WTC11 (cell line): Measurements from ENCODE around the gene ACTA1. TPM values are rescaled to one million over a fixed set of nuclear protein-coding genes. Genes with fewer than 3 reads are reported as not detected.

Source experiments
- ATAC-seq: fragments of 200-7000 bp; cut with Tn5 transposase; 2 replicates; pipeline ENCODE4 v1.10.0; 2021; ENCODE audit warnings: mild to moderate bottlenecking, moderate library complexity
- CTCF ChIA-PET: fragments of 300-600 bp; sonication (Branson Sonifier 250); formaldehyde crosslinking; loops from one replicate; lab custom pipeline; 2021; ENCODE audit warnings: antibody characterized with exemption; lab: Charles Lee
- POLR2A ChIA-PET: fragments of 350-600 bp; sonication (Branson Sonifier 250); formaldehyde crosslinking; loops from one replicate; lab custom pipeline; 2021; ENCODE audit warnings: antibody characterized with exemption; lab: Charles Lee
- DNase-seq: peaks from one replicate; pipeline ENCODE4 v3.0.0; 2021; ENCODE audit warnings: low spot score
- H3K27ac Mint-ChIP-seq: 2 replicates; pipeline ENCODE4 v1.8.0; 2021; ENCODE audit warnings: mixed read lengths
- H3K27me3 Mint-ChIP-seq: 2 replicates; pipeline ENCODE4 v1.8.0; 2021; ENCODE audit warnings: low read depth, mild to moderate bottlenecking, moderate library complexity, mixed read lengths
- H3K36me3 Mint-ChIP-seq: 2 replicates; pipeline ENCODE4 v1.8.0; 2021; ENCODE audit warnings: mixed read lengths
- H3K4me1 Mint-ChIP-seq: 2 replicates; pipeline ENCODE4 v1.8.0; 2022; ENCODE audit warnings: mixed read lengths
- H3K4me3 Mint-ChIP-seq: 2 replicates; pipeline ENCODE4 v1.8.0; 2021; ENCODE audit warnings: mild to moderate bottlenecking, moderate library complexity, mixed read lengths
- H3K9me3 Mint-ChIP-seq: 2 replicates; pipeline ENCODE4 v1.8.0; 2021; ENCODE audit warnings: mixed read lengths
- AFF4 ChIP-seq: sonication (generic); formaldehyde crosslinking; IDR thresholded peaks from 2 replicates; pipeline ENCODE4 v1.8.1; 2023; ENCODE audit warnings: mild to moderate bottlenecking, missing genetic modification reagents, borderline replicate concordance
- ATF1 ChIP-seq: sonication (generic); formaldehyde crosslinking; IDR thresholded peaks from 2 replicates; pipeline ENCODE4 v1.8.1; 2023; ENCODE audit warnings: mild to moderate bottlenecking, moderate library complexity, missing genetic modification reagents
- ATF2 ChIP-seq: sonication (generic); formaldehyde crosslinking; IDR thresholded peaks from 2 replicates; pipeline ENCODE4 v1.8.1; 2022; ENCODE audit warnings: low read depth, missing genetic modification reagents, borderline replicate concordance
- CREB1 ChIP-seq: sonication (generic); formaldehyde crosslinking; IDR thresholded peaks from 2 replicates; pipeline ENCODE4 v1.8.0; 2023; ENCODE audit warnings: mild to moderate bottlenecking, missing genetic modification reagents
- CREM ChIP-seq: sonication (generic); formaldehyde crosslinking; IDR thresholded peaks from 2 replicates; pipeline ENCODE4 v1.8.1; 2022; ENCODE audit warnings: mild to moderate bottlenecking, missing genetic modification reagents, moderate library complexity
- FOXJ3 ChIP-seq: sonication (generic); formaldehyde crosslinking; IDR thresholded peaks from 2 replicates; pipeline ENCODE4 v1.9.0; 2021; ENCODE audit warnings: missing genetic modification reagents, mild to moderate bottlenecking, borderline replicate concordance
- KAT7 ChIP-seq: sonication (generic); formaldehyde crosslinking; IDR thresholded peaks from 2 replicates; pipeline ENCODE4 v1.8.1; 2023; ENCODE audit warnings: missing genetic modification reagents, mild to moderate bottlenecking, borderline replicate concordance
- MAX ChIP-seq: sonication (generic); formaldehyde crosslinking; IDR thresholded peaks from 2 replicates; pipeline ENCODE4 v1.8.0; 2022; ENCODE audit warnings: mild to moderate bottlenecking, missing genetic modification reagents
- MXD4 ChIP-seq: fragments of 250-450 bp; sonication (Bioruptor Pico); IDR thresholded peaks from 2 replicates; pipeline ENCODE4 v1.8.0; 2021; ENCODE audit warnings: mild to moderate bottlenecking, moderate library complexity, borderline replicate concordance
- MYBL2 ChIP-seq: sonication (generic); formaldehyde crosslinking; IDR thresholded peaks from 2 replicates; pipeline ENCODE4 v1.8.1; 2023; ENCODE audit warnings: mild to moderate bottlenecking, moderate library complexity, missing genetic modification reagents
- PRRX2 ChIP-seq: fragments of 250-450 bp; sonication (Bioruptor Pico); IDR thresholded peaks from 2 replicates; pipeline ENCODE4 v1.8.0; 2021; ENCODE audit warnings: mild to moderate bottlenecking
- SOX15 ChIP-seq: fragments of 250-450 bp; sonication (Bioruptor Pico); IDR thresholded peaks from 2 replicates; pipeline ENCODE4 v1.9.0; 2021; ENCODE audit warnings: mild to moderate bottlenecking
- TCF7 ChIP-seq: sonication (generic); formaldehyde crosslinking; IDR thresholded peaks from 2 replicates; pipeline ENCODE4 v1.8.0; 2022; ENCODE audit warnings: mild to moderate bottlenecking, low read depth, missing genetic modification reagents, moderate library complexity
- TEAD1 ChIP-seq: sonication (generic); formaldehyde crosslinking; IDR thresholded peaks from 2 replicates; pipeline ENCODE4 v1.8.0; 2022; ENCODE audit warnings: mild to moderate bottlenecking, missing genetic modification reagents
- TEAD4 ChIP-seq: sonication (generic); formaldehyde crosslinking; IDR thresholded peaks from 2 replicates; pipeline ENCODE4 v1.8.0; 2022; ENCODE audit warnings: mild to moderate bottlenecking, missing genetic modification reagents
- ZNF232 ChIP-seq: sonication (generic); formaldehyde crosslinking; IDR thresholded peaks from 2 replicates; pipeline ENCODE4 v1.8.0; 2022; ENCODE audit warnings: mild to moderate bottlenecking, missing genetic modification reagents
- ZNF263 ChIP-seq: sonication (generic); formaldehyde crosslinking; IDR thresholded peaks from 2 replicates; pipeline ENCODE4 v1.8.1; 2022; ENCODE audit warnings: low read depth, mild to moderate bottlenecking, moderate library complexity, missing genetic modification reagents
- ZNF317 ChIP-seq: sonication (generic); formaldehyde crosslinking; IDR thresholded peaks from 2 replicates; pipeline ENCODE4 v1.8.1; 2023; ENCODE audit warnings: low read depth, mild to moderate bottlenecking, moderate library complexity, missing genetic modification reagents, borderline replicate concordance
- ZNF396 ChIP-seq: fragments of 250-450 bp; sonication (Bioruptor Pico); IDR thresholded peaks from 2 replicates; pipeline ENCODE4 v1.8.0; 2021; ENCODE audit warnings: mild to moderate bottlenecking, moderate library complexity, borderline replicate concordance
- total RNA-seq: library from RNA; stranded (reverse); gene quantifications from 3 replicates; pipeline ENCODE4 v1.2.3, GENCODE V29; 2021
- TF ChIP-seq, protein P1 (sequence below): sonication (generic); formaldehyde crosslinking; IDR thresholded peaks from 2 replicates; pipeline ENCODE4 v1.8.1; 2023; ENCODE audit warnings: mild to moderate bottlenecking, missing genetic modification reagents
- TF ChIP-seq, protein P2 (sequence below): sonication (generic); formaldehyde crosslinking; IDR thresholded peaks from 2 replicates; pipeline ENCODE4 v1.8.1; 2023; ENCODE audit warnings: mild to moderate bottlenecking, missing genetic modification reagents, moderate library complexity
- TF ChIP-seq, protein P3 (sequence below): sonication (generic); formaldehyde crosslinking; IDR thresholded peaks from 2 replicates; pipeline ENCODE4 v1.8.0; 2022; ENCODE audit warnings: mild to moderate bottlenecking, missing genetic modification reagents
- TF ChIP-seq, protein P4 (sequence below): sonication (generic); formaldehyde crosslinking; IDR thresholded peaks from 2 replicates; pipeline ENCODE4 v1.8.1; 2022; ENCODE audit warnings: low read depth, mild to moderate bottlenecking, moderate library complexity, missing genetic modification reagents, borderline replicate concordance
- TF ChIP-seq, protein P5 (sequence below): sonication (generic); formaldehyde crosslinking; conservative IDR thresholded peaks from 2 replicates; pipeline ENCODE4 v1.8.1; 2022; ENCODE audit warnings: mild to moderate bottlenecking, missing genetic modification reagents

ACTA1 gene
- total RNA-seq, 1 experiment from 2014 or later = 1.5 TPM

DNA sequence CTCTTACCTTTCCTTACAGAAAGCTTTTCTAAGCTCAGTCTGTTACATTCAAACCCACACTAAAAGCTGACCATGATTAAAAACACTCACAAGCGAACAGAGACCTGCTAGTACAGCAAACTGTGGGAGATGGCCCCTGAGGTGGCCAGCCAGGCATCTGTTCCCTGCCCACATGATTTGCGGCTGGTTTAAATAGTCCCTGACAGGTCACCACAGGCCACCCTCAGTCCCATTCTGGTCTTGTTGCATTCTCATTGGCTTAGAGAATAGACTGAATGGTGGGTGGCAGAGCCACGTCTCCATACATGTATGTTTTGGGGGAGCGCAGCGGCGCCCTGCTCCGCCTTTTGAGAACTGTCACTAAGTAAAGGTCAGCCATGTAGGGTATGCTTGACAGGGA, 2.3 kb upstream of the ACTA1 start:
- Mint-ChIP-seq H3K4me3 (no peak overlapping the region), H3K27ac (no peak overlapping the region), H3K36me3 (peaks cover 12% of the 10 kb centered on the region), H3K9me3 (no peaks in the 10 kb centered on the region), H3K27me3 (peaks cover 60% of the 10 kb centered on the region), H3K4me1 (peaks cover 12% of the 10 kb centered on the region)
- TF ChIP-seq KAT7 (no peak), MXD4 (no peak), TEAD4 (CRISPR knock-in tag) (no peak), ATF2 (CRISPR knock-in tag) (no peak), AFF4 (CRISPR knock-in tag) (no peak), SOX15 (CRISPR knock-in tag) (no peak), TEAD1 (CRISPR knock-in tag) (no peak), ZNF232 (no peak), CREB1 (CRISPR knock-in tag) (no peak), PRRX2 (CRISPR knock-in tag) (no peak), CREM (CRISPR knock-in tag) (no peak), ATF1 (CRISPR knock-in tag) (no peak)
- TF ChIP-seq, protein P1, sequence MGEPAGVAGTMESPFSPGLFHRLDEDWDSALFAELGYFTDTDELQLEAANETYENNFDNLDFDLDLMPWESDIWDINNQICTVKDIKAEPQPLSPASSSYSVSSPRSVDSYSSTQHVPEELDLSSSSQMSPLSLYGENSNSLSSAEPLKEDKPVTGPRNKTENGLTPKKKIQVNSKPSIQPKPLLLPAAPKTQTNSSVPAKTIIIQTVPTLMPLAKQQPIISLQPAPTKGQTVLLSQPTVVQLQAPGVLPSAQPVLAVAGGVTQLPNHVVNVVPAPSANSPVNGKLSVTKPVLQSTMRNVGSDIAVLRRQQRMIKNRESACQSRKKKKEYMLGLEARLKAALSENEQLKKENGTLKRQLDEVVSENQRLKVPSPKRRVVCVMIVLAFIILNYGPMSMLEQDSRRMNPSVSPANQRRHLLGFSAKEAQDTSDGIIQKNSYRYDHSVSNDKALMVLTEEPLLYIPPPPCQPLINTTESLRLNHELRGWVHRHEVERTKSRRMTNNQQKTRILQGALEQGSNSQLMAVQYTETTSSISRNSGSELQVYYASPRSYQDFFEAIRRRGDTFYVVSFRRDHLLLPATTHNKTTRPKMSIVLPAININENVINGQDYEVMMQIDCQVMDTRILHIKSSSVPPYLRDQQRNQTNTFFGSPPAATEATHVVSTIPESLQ (CRISPR knock-in tag) = no peak
- TF ChIP-seq, protein P2, sequence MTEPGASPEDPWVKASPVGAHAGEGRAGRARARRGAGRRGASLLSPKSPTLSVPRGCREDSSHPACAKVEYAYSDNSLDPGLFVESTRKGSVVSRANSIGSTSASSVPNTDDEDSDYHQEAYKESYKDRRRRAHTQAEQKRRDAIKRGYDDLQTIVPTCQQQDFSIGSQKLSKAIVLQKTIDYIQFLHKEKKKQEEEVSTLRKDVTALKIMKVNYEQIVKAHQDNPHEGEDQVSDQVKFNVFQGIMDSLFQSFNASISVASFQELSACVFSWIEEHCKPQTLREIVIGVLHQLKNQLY (CRISPR knock-in tag) = no peak
- TF ChIP-seq, protein P3, sequence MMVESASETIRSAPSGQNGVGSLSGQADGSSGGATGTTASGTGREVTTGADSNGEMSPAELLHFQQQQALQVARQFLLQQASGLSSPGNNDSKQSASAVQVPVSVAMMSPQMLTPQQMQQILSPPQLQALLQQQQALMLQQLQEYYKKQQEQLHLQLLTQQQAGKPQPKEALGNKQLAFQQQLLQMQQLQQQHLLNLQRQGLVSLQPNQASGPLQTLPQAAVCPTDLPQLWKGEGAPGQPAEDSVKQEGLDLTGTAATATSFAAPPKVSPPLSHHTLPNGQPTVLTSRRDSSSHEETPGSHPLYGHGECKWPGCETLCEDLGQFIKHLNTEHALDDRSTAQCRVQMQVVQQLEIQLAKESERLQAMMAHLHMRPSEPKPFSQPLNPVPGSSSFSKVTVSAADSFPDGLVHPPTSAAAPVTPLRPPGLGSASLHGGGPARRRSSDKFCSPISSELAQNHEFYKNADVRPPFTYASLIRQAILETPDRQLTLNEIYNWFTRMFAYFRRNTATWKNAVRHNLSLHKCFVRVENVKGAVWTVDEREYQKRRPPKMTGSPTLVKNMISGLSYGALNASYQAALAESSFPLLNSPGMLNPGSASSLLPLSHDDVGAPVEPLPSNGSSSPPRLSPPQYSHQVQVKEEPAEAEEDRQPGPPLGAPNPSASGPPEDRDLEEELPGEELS (CRISPR knock-in tag) = no peak
- CTCF ChIA-PET = no interaction called here
- ATAC-seq (no peak), DNase-seq (no peak)
- POLR2A ChIA-PET = no interaction called here

- peak; percentile 38 for ATAC-seq
- POLR2A ChIA-PET = no interaction called here
- Mint-ChIP-seq H3K36me3 (peaks cover 3% of the 10 kb centered on the region; the same call in 1 of the 2 replicates), H3K4me1 (peaks cover 20% of the 10 kb centered on the region)
- no peak for TF ChIP-seq FOXJ3 (CRISPR knock-in tag)
- TF ChIP-seq ZNF263 = no peak
- TF ChIP-seq, protein P4, sequence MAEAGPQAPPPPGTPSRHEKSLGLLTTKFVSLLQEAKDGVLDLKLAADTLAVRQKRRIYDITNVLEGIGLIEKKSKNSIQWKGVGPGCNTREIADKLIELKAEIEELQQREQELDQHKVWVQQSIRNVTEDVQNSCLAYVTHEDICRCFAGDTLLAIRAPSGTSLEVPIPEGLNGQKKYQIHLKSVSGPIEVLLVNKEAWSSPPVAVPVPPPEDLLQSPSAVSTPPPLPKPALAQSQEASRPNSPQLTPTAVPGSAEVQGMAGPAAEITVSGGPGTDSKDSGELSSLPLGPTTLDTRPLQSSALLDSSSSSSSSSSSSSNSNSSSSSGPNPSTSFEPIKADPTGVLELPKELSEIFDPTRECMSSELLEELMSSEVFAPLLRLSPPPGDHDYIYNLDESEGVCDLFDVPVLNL (CRISPR knock-in tag) = no peak
- TF ChIP-seq MAX (CRISPR knock-in tag) = no peak
- TF ChIP-seq, protein P5, sequence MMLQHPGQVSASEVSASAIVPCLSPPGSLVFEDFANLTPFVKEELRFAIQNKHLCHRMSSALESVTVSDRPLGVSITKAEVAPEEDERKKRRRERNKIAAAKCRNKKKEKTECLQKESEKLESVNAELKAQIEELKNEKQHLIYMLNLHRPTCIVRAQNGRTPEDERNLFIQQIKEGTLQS = no peak
- no peak for TF ChIP-seq TCF7 (CRISPR knock-in tag)
- TF ChIP-seq ZNF396 (CRISPR knock-in tag) = no peak
- TF ChIP-seq, protein P2 (CRISPR knock-in tag) = no peak
- TF ChIP-seq MYBL2 (CRISPR knock-in tag) = no peak
- no peak for TF ChIP-seq ZNF317 (CRISPR knock-in tag)
- TF ChIP-seq, all 79 proteins: peak for 0
- no peaks in the 10 kb centered on the region for H3K9me3 Mint-ChIP-seq
- CTCF ChIA-PET = interaction anchor here (0.7 to 1.2 kb wide), 3 partner anchors 14 to 176 kb away, joined by 3 to 4 read pairs (median 3); no protein-coding TSS in a partner anchor
- H3K27me3 Mint-ChIP-seq = peaks cover 75% of the 10 kb centered on the region
- DNase-seq = peak; percentile 62
- H3K27ac Mint-ChIP-seq = no peak overlapping the region
- peak overlapping the region; percentile 77 for H3K4me3 Mint-ChIP-seq
Measured at GRCh38 chr1:229434641-229435051, 752 bp upstream of the ACTA1 start.
